Epithelial cell of esophagus (primary cell): Measurements from ENCODE around the gene SPATA25.

ENCODE experiments used
- DNase-seq: peaks from one replicate; pipeline ENCODE4 v3.0.0; 2010; ENCODE audit warnings: low read depth
- H3K4me3 ChIP-seq: 2 replicates; pipeline ENCODE4 v1.5.1; 2011; ENCODE audit warnings: mild to moderate bottlenecking, low read length, control low read depth
- CTCF ChIP-seq: IDR thresholded peaks from 2 replicates; pipeline ENCODE4 v1.5.1; 2011; ENCODE audit warnings: low read depth, mild to moderate bottlenecking, low read length, control low read depth, inconsistent platforms; ENCODE audit not compliant: insufficient read depth; ENCODE audit errors: missing control alignments

SPATA25 gene

GRCh38 chr20:45867136-45867818 lies 20.1 kb downstream of the SPATA25 start:
- no peak for TF ChIP-seq CTCF
- no peak for DNase-seq
- H3K4me3 ChIP-seq = no peak overlapping the region

GRCh38 chr20:45866454-45866853 lies 21.0 kb downstream of the SPATA25 start:
- no peak for DNase-seq
- no peak for TF ChIP-seq CTCF

GRCh38 chr20:45863543-45864470 lies 23.6 kb downstream of the SPATA25 start:
- TF ChIP-seq CTCF = no peak
- H3K4me3 ChIP-seq = no peak overlapping the region

More at GRCh38 chr20:45866454-45866853, 21.0 kb downstream of the SPATA25 start:
- H3K4me3 ChIP-seq = no peak overlapping the region

GRCh38 chr20:45861221-45862075 lies 26.0 kb downstream of the SPATA25 start:
- no peak for DNase-seq
- no peak overlapping the region for H3K4me3 ChIP-seq
- no peak for TF ChIP-seq CTCF

More at GRCh38 chr20:45863543-45864470, 23.6 kb downstream of the SPATA25 start:
- no peak for DNase-seq

GRCh38 chr20:45860560-45861220 lies 26.7 kb downstream of the SPATA25 start:
- H3K4me3 ChIP-seq = no peak overlapping the region
- peak; percentile 36 for DNase-seq
- TF ChIP-seq CTCF = no peak

GRCh38 chr20:45859916-45860315 lies 27.5 kb downstream of the SPATA25 start:
- no peak overlapping the region for H3K4me3 ChIP-seq
- no peak for TF ChIP-seq CTCF
- no peak for DNase-seq
